ENCODE results near the gene ITGA11. TPM values are rescaled to one million over a fixed set of nuclear protein-coding genes. Genes with fewer than 3 reads are reported as not detected.

Gene ITGA11
- total RNA-seq, 1 donor from 2014 or later, result 6.0 TPM

DNA sequence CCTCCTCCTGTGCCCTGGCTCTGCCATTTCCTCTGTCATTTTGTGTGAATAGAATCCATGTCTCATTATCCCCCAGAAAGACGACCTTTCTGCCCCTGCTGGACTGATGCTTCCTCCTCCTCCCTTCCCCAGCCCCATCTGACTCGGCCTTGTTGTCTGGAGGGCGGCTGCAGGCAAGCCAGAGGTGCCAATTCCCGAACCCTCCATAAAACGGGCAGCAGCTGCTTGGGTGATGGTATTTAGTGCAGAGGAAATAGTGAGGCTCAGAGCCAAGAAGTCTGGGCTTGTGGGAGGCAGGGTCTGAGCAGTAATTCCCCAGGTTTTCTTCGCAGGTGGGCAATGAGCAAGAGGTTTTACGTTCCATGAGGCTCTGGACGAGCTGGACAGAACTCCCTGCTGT is 71.2 kb downstream of the ITGA11 start:
- peak in 1 of 2 donors; percentile 71 for DNase-seq (ENCODE audit: low read depth in 2 of 2)

GRCh38 chr15:68356778-68357177 is 75.2 kb downstream of the ITGA11 start:
- DNase-seq (ENCODE audit: low read depth in 2 of 2), result no peak

- DNase-seq (ENCODE audit: low read depth in 2 of 2), result peak in 1 of 2 donors; percentile 75
Observed at GRCh38 chr15:68354923-68355322, 77.0 kb downstream of the ITGA11 start.

GRCh38 chr15:68354268-68354667 is 77.7 kb downstream of the ITGA11 start:
- no peak for DNase-seq (ENCODE audit: low read depth in 2 of 2)

DNA sequence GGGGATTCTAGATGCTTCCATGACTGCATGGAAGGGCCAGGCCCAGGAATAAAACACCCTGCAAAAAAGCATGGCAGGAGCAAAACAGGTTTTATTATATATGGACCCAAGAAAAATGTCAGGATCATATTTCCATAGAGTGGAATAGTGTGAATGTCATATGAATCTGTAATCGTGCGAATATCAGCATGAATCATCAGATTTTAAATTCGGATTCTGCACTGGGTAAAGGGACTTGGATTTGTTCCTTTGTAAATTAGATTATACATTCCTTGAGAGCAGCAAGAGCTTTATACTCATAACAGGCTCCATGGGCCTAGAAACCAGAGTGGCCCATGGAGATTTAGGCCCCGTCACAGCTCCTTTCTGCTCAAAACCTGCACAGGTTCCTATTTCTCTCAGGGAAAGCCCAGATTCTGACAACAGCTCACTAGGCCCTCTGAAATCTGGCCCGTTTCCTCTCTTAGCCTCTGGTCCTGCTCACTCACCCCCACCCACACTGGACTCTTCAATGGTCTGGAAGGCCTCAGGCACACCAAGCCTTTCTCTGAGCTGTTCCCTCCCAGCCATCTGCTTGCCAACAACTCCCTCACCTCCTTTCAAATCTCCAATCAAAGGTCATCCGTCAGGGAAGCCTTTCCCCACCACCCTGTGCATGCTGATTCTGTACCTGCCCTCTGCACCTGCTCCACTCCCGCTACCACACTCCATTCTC is 78.4 kb downstream of the ITGA11 start:
- no peak for DNase-seq (ENCODE audit: low read depth in 2 of 2)

- peak; percentile 77 to 99 for DNase-seq (ENCODE audit: low read depth in 2 of 2)
Observed at GRCh38 chr15:68352401-68353062, 79.4 kb downstream of the ITGA11 start.

- DNase-seq (ENCODE audit: low read depth in 2 of 2), result no peak
Observed at GRCh38 chr15:68349151-68349550, 82.8 kb downstream of the ITGA11 start.

DNA sequence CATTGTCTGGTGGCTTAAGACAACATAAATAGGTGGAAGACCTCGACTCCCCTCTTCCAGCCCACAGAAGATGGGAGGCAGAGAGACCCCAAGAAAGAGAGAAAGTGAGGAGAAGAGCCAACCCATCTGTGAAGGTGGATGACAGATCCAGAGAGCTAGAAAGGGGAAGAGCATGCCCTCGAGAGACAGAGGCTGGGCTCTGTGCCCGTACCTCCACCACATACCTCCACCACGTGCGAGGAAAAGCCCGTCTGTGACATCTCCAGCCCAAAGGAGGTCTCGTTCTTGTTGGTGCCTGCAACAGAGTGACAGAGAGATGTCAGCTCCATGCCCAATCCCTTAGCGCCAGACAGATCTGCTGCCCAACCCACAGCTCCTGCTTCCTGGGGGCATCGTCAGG is 83.4 kb downstream of the ITGA11 start:
- DNase-seq (ENCODE audit: low read depth in 2 of 2), result no peak

DNA sequence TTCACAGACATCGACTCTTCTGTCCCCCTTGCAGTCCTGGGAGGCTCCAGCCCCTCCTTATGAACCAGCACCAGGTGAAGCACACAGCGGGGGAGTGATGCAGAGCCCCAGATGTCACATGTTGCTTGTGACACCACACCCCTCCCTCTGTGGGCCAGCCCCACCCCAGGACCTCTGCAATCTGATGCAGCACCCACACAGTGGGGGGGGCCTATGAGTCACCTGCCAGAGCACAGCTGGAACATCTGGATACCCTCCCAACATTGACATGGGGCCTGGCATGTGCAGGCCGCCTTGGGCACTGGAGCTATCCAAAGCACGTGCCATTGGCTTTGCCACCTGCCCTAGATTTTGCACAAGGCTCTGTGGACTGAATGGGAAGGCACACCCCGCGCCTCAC is 83.9 kb downstream of the ITGA11 start:
- DNase-seq (ENCODE audit: low read depth in 2 of 2), result no peak

GRCh38 chr15:68347392-68347791 is 84.6 kb downstream of the ITGA11 start:
- DNase-seq (ENCODE audit: low read depth in 2 of 2), result peak in 1 of 2 donors; percentile 90

GRCh38 chr15:68346979-68347378 is 85.0 kb downstream of the ITGA11 start:
- peak in 1 of 2 donors; percentile 18 for DNase-seq (ENCODE audit: low read depth in 2 of 2)

DNA sequence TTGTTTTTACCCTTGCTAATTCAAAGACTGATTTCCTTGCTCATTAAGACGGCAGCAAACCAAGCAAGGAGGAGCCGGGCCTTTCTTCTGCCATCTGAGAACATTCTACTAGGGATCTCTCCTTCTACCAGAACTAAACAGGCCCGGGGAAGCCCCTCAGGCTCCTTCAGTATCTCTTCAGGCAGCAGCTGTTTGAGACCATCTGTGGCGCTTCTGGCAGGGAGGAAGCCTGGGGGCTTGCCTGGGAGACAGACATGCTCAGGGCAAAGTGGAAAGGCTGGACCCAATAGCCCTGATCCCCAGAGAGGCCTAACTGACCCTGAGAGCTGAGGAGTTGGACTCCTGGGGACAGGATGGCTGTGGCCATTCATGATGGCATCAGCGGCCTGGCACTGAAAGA is 86.5 kb downstream of the ITGA11 start:
- no peak for DNase-seq (ENCODE audit: low read depth in 2 of 2)

- no peak for DNase-seq (ENCODE audit: low read depth in 2 of 2)
Observed at GRCh38 chr15:68344600-68344999, 87.4 kb downstream of the ITGA11 start.

DNA sequence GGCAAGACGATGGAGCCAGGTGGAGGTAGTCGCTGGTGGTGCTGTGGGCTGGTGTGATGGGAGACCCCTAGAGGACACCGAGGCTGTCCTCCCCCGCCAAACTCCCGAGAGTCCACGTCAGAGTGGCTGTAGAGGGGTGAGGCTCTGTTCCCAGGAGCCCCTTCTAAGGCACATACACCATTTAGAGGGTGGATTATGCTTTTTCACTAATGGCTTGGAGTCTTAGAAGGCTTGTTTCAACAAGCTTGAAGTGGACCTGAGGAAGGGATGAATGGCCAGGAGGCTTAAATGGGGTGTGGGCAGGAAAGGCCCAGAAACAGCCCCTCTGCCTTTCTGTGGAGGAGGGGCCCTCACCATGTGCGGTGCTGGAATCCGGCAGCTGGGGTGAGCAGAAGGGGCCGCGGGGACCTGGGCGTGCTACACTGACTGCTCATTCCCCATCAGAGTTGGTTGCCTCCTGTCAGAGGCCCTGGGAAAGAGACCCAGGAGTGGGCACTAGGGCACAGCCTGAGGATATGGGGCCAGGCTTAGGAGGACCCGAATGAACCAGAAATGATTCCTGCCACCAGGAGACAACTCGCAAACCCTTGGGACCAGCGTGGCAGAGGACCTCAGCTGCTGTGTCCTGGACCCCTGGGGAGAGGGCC is 88.3 kb downstream of the ITGA11 start:
- no peak for DNase-seq (ENCODE audit: low read depth in 2 of 2)

GRCh38 chr15:68341760-68342725 is 89.9 kb downstream of the ITGA11 start:
- DNase-seq (ENCODE audit: low read depth in 2 of 2), result peak in 1 of 2 donors; percentile 47

- peak in 1 of 2 donors; percentile 75 for DNase-seq (ENCODE audit: low read depth in 2 of 2)
Observed at GRCh38 chr15:68340726-68341671, 91.0 kb downstream of the ITGA11 start.

DNA sequence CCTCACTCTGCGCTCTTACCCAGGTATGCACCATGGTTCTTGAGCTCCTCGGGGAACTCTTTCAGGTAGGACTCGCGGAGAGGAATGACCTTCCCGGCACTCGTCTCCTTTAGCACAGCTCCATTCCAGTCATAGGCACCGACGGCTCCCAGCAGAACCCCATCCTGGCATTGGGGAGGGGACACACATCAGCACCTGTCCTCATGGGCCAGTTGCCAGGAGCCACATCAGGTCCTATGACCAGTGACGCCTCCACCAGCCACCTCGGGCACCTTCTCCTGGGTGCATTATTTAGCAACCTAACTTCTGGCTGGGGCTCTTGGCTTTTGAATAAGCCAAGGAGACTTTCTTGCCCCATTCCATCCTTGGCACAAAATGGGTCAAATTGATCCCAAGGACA is 92.5 kb downstream of the ITGA11 start:
- no peak for DNase-seq (ENCODE audit: low read depth in 2 of 2)

DNA sequence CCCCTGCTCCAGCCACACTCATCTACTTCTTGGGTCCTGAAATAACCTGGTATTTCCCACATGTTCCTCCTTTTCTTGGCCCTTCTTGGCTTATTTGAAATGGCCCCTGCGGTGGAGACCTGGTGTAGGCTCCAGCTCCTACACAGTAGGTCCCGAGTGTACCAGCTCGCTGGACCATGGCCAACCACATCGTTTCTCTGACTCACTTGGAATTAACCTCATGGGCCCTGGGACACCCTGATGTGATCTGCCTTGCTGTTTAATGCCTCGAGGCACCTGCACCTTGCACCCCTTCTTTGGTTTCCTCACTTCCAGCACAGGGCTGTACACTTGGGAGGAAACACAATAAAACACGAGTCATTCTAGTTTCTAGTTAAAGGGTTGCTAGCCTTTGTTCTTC is 94.1 kb downstream of the ITGA11 start:
- DNase-seq (ENCODE audit: low read depth in 2 of 2), result no peak

- no peak for DNase-seq (ENCODE audit: low read depth in 2 of 2)
Observed at GRCh38 chr15:68336516-68336915, 95.4 kb downstream of the ITGA11 start.

- no peak for DNase-seq (ENCODE audit: low read depth in 2 of 2)
Observed at GRCh38 chr15:68335655-68336054, 96.3 kb downstream of the ITGA11 start.

Measured in dermis microvascular lymphatic vessel endothelial cell (primary cell).